GM18505 (cell line): ENCODE data around the gene POLH.

Experiments used
- ATAC-seq: cut with Tn5 transposase; IDR thresholded peaks from one replicate; pipeline ENCODE4 v1.9.1; 2021; ENCODE audit not compliant: unreplicated experiment
- POLR2A ChIP-seq: IDR thresholded peaks from 4 replicates; pipeline ENCODE4 v1.6.1; 2011; ENCODE audit warnings: borderline replicate concordance; ENCODE audit not compliant: insufficient read depth, insufficient read length; ENCODE audit errors: extremely low read depth

The POLH gene

DNA sequence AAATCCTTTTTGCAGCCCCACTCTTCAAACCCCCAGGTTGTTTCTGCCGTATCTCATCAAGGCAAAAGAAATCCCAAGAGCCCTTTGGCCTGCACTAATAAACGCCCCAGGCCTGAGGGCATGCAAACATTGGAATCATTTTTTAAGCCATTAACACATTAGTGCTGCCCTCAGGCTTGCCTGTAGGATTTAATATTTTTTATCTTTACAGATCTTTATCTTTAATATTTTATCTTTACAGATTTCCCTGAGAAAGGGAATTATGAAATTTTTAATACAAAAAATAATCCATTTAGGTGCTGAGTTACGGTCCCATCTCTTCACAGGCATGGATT, 38.4 kb downstream of the POLH start:
- TF ChIP-seq POLR2A: no peak
- no peak for ATAC-seq

DNA sequence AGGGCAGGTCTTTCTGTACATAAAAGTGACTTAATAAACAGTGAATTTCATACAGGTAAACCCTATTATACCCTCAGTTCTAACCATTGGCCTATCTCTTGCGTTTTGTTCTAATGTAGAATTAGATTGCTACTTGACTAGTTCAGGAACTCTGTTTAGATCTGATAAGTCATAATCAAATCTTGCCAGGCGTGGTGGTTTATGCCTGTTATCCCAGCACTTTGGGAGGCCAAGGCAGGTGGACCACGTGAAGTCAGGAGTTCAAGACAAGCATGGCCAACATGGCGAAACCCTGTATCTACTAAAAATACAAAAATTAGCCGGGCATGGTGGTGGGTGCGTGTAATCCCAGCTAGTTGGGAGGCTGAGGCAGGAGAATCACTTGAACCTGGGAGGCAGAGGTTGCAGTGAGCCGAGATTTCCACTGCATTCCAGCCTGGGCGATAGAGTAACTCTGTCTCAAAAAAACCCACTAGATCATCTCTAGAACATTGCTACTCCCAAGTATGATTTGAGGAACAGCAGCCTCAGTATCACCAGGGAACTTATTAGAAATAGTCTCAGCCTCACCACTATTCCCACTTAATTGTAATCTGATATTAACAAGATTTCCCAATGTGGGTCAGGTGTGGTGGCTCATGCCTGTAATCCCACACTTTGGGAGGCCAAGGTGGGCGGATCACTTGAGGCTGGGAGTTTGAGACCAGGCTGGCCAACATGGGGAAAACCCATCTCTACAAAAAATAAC, 40.9 kb downstream of the POLH start:
- ATAC-seq: no peak
- TF ChIP-seq POLR2A: no peak

DNA sequence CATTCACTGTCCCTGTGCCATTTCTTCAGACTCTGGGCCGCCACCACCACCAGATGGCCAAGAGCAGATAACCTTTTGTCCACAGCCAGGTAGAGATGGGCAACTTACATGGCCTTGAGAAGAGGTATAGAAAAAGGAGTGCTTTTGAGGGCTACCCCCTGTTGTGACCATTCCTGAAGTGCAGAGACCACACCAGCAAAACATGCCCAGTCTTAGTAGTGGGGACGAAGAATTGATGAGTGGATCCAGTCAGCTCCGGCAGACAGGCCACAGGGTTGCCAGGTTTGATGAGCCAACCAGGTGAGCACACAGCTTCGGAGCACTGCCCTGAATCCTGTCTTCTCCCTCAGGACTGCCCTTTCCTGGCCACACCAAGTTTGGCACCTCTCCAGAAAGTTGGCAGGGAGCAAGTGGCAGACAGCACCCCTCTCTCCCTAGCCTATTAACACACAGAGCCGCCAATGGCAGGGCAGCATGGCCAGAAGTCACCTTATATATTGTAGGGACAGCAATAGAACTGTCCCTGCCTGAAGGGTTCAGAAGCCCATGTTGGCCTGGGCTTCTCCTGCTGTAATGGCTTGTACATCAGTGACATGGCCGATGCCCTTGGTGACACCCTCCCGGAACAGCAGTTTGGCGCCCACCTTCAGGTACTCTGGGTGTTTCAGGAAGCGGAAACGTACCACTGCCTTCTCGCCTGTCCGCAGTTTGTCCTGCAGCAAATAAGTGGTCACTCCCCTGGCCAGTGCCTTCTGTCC, 45.3 kb downstream of the POLH start:
- ATAC-seq: no peak
- no peak for TF ChIP-seq POLR2A

DNA sequence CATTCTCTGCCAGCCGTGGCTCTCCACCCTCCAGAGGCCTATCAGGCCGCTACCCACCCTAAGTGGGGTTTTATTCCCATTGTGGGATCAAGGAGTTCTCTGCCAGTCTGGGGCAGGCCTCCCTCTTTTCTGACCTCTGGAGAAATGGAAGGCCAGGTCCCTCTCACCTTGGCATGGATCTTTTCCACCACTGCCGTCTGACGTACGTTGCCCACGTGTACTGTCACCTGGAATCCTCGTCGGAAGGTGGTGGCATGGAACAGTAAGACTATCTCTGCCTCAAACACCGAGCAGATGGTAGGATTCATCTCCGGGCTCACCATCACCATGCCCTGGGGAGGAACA, 45.8 kb downstream of the POLH start:
- ATAC-seq: no peak
- TF ChIP-seq POLR2A: no peak

DNA sequence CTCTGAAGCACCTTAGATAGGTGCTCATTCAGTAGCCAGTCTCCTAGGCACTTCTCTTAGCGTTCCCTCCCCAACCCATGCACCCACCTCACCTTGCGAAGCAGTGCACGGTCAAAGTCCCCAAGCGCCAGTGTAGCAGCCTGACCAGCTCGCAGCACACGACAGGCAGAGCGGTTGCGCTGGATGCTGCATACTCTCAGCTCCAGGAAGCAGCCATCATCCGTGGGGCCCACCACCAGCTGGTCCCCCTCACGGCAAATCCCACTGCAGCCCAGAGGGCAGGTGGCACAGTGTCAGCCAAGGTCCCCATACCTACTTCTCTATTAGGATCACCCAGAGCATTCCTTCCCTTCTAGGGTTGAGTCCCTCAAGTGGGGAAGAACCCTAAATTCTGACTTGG, 46.6 kb downstream of the POLH start:
- no peak for TF ChIP-seq POLR2A
- ATAC-seq: no peak

DNA sequence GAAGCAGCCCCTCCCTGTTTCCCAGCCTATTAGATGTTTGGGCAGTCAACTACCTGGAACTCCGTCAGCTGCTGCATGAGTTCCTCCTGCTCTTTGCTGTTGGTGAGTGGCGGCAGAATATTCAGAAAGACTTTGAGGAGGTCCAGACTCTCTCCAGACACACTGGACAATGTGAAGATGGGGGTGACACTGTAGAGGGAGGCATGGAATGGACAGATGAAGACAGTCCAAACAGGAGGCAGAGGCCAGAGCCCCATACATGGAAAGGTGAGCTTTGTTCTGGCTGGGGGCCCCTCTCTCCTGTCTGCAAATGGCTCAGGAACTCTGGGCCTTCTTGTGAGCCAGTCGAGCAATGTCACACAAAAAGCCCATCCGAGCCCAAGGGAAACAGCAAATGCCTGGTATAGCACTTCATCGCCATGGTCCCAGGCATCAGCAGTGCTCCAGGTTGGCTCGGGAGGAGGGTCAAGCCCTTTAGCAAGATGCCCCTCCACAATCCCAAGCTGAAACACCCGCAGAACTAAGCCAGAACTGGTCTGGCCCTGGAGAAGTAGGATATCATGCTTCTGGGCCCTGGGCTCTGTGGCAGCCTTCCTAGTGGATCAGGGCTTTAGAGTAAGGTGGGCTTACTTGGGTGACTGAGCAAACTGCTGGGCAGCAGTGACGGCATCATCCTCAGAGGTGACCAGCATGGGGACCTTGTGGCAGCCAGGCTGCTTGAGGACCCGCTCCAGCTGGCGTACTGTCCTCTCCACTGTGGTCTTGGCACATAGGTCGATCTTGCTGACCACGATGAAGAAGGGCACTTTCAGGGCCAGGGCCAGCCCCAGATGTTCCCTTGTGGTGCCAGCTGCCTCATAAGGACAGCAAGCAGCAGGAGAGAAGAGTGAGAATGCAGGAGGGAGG, 48.1 kb downstream of the POLH start:
- peak; percentile 36 for TF ChIP-seq POLR2A

DNA sequence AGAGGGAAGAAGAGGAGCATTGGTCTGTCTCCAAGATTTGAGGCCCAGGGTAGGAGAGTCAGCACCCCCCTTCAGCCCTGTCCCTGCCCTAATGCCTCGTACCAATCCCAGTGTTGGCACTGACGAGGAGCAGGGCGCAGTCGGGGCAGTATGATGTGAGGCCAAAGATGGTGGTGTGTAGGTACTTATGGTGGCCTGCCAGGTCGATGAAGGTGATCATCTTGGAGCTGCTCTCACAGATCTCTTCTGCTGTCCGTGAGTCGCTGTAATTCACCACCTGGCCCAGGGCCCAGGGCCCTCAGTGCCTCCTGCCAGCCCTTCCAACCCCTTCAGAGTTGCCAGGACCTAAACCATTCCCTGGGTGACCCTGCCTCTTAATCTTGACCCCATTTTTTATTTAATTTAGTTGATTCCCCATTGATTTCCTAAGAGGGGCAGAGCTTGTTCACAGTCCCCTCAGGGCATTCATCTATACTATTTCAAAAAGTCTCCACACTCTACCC, 48.9 kb downstream of the POLH start:
- ATAC-seq: no peak
- no peak for TF ChIP-seq POLR2A

More for the DNA sequence above, 48.1 kb downstream of the POLH start:
- no peak for ATAC-seq

DNA sequence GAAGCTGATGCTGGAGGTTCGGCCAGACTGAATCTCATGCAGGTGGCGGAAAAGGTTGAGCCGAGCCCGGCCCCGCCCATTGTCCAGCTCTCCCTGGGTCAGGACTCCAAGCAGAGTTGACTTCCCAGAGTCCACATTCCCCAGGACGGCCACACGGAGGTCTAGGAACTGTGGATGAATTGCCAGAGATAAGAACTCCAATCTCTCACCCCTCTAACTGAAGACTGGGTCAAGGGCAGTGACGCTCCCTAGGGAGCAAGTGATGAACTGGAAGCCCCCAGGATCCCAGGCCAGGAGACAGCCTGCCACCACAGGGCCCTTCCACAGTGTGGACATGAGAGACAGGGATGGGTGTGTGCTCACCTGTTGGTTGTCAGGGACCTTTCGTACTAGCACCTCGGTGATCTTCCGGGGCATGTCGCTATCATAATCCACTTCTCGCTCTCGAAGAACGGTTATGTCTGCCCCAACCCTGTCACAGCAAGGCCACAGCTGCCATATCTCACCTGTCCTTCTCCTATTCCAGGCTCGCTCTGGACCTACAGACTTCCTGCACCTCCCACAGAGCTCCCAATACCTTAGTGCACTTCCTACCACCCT, 49.5 kb downstream of the POLH start:
- ATAC-seq: no peak
- TF ChIP-seq POLR2A: no peak

DNA sequence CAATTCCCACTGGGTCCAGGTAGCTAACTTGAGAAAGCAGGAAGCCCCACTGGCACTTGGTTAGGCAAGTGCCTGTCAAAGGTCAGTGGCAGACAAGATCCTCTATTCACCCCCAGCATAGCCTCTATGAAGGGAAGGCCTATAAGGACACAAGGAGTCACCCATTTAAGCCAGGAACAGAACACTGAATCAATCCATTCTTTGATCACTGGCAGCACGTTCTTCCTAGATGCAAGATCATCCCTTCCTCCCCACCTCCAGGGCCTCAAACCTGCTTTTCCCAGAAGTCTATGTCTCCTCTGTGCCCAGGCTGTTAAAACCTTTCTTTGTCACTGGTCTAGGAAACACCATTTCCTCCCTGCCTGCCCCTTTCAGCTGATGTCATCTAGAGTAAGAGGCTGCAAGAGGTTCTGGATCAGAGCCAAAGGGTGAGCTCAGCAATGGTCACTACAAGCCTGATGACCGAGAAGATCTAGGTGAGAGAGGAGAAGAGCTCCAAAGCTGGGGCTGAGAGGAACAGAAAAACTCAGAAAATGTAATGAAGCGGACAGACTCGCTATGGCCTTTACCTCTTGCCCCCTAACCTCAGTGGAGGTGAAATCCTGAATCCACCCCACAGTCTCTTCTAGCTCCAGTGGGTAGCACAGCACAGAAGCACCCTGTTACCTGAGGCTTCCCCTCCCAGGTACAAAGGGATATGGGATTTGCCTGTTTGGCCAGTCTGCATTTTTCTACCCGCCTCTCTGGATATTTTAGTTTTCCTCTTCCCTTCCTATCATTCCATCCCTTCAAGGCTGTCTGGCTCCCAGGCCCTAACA, 51.2 kb downstream of the POLH start:
- TF ChIP-seq POLR2A: no peak
- ATAC-seq: no peak

DNA sequence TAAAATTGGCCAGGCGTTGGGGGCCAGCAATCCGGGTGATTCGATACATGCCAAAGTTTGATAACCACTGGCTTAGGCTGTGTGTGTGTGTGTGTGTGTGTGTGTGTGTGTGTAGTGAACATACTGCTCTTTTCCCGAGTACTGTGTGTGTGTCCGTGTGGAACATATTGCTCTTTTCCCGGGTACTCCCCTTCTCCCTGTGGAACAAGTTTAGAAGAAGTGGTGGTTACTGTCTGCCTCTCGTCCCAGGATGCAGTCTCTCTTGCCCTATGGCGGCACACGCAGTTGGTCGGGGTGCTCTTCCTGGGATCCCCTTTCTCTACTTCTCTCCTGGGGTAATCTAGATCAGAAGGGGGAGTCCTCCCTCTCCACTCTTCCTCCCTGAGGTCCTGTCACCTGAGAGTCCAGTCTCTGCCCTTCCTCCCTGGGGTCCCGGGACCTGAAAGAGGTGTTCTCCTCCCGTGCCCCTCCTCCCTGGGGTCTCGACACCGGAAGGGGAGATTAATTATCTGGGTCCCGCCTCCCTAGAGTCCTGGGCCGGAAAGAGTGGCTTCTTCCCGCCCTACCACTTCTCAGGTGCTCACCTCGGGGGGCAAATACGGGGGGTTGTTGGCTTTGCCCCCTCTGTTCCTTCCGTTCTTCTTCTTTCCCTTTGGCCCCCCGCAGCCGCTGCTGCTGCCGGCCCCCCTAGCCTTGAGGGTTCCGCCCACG, 52.6 kb downstream of the POLH start:
- peak; percentile 13 for ATAC-seq

DNA sequence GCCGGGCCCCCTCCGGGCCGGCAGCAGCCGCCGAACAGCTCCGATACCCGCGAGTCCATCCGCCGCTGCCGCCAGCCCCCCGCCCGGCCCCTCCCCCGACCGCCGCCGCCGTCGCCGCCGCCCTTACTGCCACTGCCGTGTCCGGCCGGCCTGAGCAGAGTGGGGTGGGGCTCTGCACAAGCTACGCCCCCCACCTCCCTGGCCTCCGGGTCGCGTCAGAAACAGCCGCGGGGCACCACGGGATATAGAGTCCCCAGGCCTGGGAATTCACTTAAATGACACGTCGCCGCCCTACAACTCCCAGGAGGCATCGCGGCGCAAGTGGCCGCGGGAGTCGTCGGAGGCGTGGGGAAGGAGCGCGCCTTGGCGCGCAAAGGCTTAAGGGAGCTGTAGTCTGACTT, 53.1 kb downstream of the POLH start, which contains the start of gene GTPBP2:
Gene GTPBP2, minus strand, starts transcription at position 161 of the 401 bp plus-strand sequence. Its CDS starts 102 bp downstream, at position 59.
- TF ChIP-seq POLR2A: no peak

More for the DNA sequence above, 52.6 kb downstream of the POLH start:
- peak; percentile 46 for TF ChIP-seq POLR2A

More for the DNA sequence above, 53.1 kb downstream of the POLH start, which contains the start of gene GTPBP2:
- peak; percentile 81 for ATAC-seq
